Stimulated activated CD8-positive, alpha-beta memory T cell treated with anti-CD3 and anti-CD28 coated beads, Interleukin-4, amount 100 ng/mL, for 1 hour (primary cell): ENCODE results near the gene CORO1C.
"Not testable (repeated sequence)": the region's sequence is repeated elsewhere in the genome, so short reads cannot be mapped to it uniquely, and the experiment has no call there.

Experiments
- DNase-seq, 2 donors: peaks; one replicate each; pipeline ENCODE4 v3.0.0-alpha.2; 2020; ENCODE audit warnings: low read depth in 2 of 2, low spot score in 1 of 2

The CORO1C gene

DNA sequence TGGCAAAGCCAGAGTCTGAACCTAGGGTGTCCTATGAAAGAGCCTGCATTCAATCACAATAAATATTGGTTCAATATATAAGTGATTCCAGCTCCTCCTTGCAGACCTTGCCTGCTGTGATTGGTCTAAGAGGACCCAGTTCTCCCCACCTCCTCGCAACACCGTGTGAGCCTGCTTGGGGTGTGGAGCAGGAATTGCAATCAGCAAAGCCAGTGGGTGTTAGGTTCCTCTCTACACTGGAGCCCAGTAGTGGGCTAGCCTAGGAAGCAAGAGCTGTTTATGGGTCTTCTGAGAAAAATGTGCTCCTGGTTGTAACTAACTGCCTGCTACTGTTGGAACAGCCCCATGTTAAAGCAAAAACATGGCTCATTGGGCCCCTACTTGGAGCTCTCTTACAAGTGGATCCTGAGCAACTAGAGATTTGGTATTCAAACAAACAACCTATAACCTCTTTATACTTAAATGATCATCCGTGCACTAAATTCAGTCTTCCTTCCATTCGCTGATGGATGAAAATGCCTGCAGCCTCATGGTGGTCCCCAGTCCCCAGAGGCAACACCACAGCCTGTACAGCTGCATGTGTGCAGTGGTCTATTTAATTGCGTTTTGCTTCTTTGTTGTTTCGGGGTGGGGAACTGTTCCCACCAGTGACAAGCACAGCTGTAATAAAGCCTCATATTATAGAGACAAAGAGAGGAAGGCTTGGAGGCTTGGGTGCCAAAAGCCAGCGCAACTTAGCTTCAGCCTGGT lies 93.9 kb downstream of the CORO1C start:
- DNase-seq = no peak

DNA sequence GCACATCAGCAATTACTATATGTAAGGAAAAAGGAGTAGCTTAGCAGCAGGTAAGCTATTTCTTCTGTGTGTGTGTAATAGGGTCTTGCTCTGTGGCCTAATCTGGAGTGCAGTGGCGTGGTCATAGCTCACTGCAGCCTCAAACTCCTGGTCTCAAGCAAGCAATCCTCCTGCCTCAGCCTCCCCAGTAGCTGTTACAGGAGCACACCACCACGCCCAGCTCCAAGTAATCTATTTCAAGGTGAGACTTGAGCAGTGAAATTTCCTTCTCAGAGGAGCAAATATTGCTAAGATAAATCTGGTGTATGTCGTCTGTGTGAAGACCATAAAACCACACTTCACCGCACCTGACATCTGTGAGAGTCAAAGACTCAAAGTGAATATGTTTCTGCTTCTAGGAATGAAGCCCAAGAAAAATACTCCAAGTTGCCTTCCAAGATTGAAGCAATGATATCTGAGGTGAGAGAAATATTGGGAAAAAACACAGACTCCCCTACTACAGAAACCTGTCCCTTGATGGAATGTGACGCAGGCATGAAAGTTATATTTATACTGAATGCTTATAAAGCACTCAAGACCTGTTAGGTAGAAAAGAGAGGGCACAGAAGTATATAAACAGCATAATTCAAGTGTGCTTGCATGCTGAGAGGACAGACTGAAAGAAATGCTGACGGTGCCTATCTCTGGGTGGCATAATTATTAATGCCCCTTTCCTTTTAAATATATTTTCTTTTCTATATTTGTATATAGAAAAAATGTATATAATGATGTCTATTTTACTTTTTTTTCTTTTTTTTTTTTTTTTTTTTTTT lies 95.1 kb downstream of the CORO1C start:
- DNase-seq = no peak

DNA sequence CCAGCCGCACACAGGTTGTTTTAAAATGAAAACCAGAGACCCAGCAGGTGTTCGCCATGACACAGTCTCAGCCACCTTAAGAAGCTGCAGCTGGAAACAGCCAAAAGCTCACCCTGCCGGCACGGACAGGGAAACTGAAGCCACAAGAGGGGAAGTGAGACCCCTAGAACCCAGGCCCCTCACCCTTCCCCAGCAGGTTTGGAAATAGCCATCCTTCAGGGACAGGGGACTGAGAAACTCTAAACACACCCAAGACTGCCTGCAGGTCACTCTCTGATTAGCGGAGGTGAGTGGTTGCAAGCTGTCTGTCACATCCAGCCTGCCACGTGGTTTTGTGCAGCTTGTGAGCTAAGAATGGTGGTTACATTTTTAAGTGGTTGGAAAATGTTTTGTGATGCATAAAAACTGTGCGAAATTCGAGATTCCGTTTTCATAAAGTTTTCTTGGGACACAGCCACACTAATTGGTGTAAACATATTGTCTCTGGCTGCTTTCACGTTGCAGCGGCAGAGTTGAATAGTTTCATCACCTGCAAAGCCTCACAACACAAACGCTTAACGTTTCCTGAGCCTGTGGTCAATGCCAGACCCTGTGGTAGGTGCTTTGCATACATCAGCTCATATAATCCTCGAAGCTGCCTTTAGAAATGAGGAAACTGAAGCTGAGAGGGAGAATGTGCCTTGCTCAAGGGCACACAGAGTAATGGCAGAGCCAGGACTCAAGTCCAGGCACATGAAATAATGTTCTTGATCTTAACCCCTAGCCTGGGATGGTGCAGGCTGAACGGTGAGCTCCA lies 95.9 kb downstream of the CORO1C start:
- peak in 1 of 2 donors; percentile 31 for DNase-seq

- peak in 1 of 2 donors; percentile 34 for DNase-seq
Observed at GRCh38 chr12:108634341-108634751, 97.0 kb downstream of the CORO1C start.

DNA sequence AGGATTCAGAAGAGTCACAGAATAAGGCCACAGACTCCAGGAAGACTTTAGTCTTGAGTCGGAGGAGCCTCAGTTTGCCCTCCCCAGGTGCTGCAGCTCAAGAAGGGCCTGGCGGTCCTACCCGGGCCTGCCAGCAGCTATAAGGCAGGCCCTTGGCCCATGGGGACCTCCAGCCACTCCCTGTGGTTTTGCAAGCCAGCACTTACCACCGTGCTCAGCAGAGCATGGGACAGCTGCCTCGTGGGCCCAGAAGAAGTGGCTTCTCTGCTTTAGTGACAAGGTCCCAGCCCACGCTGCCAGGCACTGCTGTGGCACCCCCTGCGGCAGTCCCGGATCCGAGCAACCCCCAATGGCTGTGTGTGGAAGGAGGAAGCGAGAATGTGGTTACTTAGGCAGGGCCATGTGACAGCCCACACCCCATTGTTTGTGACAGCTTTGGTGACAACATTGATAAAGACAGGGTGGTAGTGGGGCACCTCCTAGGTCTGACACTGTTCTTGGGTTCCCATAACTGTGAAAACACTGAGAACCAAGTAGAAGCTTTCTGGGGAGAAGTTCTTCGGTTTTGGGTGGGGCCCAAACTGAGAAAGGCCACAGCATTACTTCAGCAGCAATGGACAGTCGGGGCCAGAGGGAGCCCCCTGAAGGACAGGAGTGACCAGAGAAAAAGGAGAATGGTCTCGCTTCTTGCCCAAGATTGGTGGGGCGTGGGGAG lies 97.6 kb downstream of the CORO1C start, which contains the start of gene SELPLG:
SELPLG (minus strand) TSS at position 361 of the 715 bp plus-strand sequence. CDS start 9,587 bp downstream, outside the sequence.
- DNase-seq = peak; percentile 61 to 67

DNA sequence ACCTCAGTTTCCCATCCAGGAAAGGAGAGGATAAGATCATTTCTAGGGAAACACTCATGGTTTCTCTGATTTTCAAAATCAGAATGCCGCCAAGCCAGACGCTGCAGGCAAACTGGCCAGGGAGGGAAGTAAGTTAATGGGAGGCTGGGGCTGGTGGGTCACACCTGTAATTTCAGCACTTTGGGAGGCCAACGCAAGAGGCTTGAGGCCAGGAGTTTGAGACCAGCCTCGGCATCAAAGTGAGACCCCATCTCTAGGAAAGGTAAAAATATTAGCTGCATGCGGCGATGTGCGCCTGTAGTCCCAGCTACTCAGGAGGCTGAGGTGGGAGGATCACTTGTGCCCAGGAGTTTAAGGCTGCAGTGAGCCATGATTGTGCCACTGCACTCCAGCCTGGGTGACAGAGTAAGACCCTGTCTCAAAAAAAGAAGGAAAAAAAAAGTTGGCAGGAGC lies 98.2 kb downstream of the CORO1C start:
- DNase-seq = no peak

GRCh38 chr12:108631261-108631660 lies 100.1 kb downstream of the CORO1C start:
- not testable (repeated sequence) for DNase-seq

DNA sequence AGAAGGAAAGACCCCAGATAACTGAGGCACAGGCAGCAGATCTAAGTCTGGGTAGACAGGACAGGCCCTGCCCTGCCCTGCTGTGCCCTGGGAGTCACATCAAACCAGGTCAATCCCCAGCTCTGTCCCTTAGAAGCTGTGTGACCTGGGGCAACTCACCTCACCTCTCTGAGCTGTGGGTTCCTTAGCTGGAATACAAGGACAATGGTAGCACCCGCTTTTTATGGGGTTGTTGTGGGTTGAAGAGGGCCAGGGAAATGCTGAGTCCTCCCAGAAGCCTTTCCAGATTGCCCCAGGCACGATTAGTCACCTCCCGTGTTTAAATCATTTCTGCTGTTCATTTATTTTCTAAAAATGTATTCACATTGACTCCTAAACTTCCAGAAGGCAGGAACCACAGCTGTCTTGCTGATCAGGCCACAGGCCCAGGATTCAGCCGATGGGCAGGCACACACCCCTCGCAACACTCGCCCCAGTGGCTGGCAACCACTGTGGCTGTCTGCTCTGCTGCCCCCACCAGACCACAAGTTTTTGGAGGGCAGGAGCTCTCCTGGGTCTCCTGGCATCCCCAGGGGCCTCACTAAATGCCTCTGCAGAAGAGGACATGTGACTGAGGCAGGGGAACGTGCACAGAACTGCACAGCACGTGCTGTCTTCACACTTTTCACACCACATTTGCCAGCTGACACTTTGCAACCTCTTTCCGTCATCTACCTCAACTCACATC lies 100.7 kb downstream of the CORO1C start:
- no peak for DNase-seq

DNA sequence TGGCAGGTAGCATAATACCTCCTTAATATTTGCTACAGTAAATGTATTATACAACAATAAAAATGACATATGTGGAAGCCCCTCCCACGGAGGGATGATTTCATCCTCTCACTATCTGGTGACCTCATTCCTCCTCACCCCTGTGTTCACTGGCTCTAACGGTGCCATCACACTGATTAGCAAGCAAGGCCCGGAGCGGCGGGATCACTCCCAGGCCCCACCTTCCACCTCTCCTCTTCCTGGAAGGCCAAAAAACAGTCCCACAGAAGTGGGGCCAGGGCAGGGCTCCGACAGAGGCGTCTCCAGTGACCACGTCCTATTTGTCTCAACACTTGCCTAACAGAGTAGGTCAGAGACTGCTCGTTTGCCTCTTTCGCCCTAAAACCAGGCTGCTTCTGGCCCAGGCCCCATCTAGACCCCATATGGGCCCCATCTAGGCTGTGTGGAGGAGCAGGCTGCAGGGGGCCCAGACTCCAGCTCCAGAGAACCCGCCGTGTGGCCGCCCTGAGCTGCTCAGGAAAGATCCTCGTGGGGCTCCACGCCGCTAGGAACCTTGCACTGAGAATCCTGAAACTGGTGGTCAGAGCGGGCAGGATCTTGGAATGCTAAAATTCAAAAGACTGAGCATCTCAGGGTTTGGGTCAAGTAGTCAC lies 101.4 kb downstream of the CORO1C start:
- no peak for DNase-seq

- DNase-seq = no peak
Observed at GRCh38 chr12:108629151-108629550, 102.2 kb downstream of the CORO1C start.

DNA sequence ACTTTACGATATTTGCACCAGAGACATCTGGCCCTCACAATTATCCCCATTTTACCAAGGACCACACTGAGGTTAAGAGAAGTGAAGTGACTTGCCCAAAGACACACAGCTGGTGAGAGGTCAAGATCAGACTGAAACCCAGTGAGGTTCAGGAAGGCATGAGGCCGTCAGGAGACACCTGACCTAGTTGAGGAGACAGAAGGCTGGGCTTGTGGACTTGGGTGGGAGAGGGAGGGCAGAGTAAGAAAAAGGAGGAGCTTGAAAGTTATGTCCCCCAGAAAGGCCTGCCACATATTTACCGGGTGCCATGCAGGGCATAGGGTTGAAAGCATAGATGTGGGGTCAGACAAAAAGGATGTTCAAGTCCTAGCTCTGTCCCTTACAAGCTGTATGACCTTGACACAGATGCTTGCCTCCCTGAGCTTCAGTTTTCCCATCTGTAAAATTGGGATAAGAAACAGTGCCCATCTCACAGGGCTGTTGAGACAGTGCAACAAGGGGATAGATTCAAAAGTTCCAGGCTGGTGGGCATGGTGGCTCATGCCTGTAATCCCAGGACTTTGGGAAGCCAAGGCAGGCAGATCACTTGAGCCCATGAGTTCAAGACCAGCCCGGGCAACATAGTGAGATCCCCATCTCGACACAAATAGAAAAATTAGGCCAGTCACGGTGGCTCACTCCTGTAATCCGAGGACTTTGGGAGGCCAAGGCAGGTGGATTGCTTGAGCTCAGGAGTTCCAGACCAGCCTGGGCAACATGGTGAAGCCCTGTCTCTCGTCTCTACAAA lies 104.0 kb downstream of the CORO1C start:
- DNase-seq = no peak

DNA sequence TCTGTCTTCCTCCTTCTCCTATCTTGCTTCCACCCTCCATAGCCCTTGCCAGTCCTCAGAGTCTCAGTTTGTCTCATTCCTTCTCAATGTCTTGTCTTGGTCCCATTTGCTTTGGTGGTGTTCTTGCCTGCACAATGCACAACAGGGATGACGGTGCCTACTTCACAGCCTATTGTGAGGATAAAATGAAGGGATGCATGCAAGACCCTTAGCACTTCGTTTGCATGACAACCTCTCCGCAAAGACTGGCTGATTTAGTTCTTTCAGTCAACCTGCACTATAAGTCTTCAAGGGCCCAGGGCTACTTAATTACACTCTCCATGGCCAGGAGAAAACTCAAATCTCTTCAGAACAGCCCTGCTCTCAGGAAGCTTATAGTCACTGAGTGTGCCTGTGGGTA lies 106.1 kb downstream of the CORO1C start:
- DNase-seq = no peak

- no peak for DNase-seq
Observed at GRCh38 chr12:108623577-108623976, 107.7 kb downstream of the CORO1C start.

GRCh38 chr12:108622921-108623514 lies 108.3 kb downstream of the CORO1C start:
- DNase-seq = no peak

DNA sequence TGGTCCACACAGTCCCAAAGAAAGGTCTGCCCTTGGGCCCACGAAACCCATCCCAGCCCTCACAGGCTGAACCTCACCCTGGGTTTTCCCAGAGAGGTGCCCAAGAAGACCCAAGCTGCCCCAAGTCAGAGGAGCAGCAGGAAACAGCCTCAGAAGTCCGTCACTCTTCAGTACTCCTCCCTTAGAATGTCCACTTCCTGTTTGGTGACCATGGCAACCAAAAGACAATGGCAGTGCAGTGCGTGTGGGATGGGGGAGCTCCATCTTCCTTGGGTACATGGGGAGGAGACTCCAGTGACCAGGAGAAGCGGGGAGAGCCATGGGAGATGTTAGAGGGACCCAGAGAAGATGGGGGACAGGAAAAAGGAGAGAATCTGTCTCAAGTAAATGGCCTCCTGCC lies 108.9 kb downstream of the CORO1C start:
- no peak for DNase-seq

DNA sequence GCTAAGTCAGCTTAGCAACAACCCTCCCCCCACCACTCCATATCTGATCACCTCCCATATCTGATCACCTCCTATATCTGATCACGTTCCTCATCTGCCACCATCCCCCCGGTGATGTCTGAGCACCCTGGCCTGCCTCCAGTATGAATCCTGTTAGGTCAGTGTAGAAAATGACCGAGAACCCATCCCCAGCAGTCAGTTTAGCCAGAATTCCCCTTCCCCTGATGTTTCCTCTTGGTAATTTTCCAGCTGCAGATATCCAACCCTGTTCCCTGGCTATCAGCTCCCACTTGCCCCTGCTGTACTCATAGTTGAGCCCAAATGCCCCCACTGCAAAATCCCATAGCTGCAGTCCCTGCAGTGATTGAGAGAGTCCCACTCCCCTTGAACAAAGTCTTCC lies 110.2 kb downstream of the CORO1C start:
- DNase-seq = no peak

DNA sequence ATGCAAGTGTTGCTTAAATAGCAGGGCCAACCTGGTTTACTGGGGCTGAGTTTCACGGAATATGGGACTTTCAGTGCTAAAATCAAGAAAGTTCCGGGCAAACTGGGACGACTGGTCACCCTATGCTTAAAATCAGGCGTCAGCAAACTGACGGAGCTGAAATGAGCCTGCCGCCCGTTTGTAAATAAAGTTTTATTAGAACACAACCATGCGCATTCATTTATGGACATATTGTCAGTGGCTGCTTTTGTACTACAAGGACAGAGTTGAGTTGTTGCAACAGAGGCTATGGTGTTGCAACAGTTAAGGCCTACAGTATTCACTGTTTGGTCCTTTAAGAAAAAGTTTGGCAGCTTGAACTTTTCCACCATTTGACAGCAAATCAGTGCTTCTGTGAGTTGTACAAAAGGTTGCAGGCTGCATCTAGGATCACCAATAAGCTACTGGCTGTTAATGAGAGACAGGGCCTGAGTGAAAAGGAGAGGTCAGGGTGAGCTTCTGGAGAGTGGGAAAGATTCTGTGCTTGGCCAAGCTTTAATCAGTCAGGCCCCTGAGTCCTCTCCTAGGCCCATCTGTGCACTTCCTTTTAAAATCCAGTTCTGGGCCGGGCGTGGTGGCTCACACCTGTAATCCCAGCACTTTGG lies 111.0 kb downstream of the CORO1C start:
- DNase-seq = no peak
